Measurements from ENCODE around the gene TFRC. TPM values are rescaled to one million over a fixed set of nuclear protein-coding genes. Genes with fewer than 3 reads are reported as not detected.

Gene TFRC
- polyA plus RNA-seq, 1 experiment = 155 TPM

DNA sequence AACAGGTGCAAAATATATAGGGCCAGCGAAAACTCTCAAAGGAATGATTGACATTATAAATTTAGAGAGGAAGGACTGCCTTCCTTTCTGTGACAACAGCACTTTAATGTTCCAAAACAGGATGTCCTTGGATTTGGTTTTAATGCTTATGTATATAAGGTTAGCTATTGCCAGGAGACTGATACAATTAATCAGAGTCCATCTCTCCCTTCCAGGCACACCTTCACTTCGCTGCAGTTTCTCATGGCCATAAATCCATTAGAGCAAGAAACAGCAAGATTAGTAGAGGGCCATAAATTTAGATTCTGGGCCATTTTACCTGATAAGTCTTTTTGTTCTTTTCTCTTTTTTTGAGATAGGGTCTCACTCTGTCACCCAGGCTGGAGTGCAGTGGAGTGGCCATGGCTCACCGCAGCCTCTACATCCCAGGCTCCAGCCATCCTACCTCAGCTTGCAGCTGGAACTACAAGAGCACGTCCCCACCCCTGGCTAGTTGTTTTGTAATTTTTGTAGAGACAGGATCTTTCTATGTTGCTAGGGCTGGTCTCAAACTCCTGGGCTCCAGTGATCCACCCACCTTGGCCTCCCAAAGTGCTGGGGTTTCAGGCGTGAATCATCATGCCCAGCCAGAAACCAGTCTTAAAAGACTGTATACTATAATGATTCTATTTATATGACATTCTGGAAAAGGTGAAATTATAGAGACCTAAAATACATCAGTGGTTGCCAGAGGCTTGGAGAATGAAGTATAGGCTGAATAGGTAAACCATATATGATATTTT lies 15.7 kb upstream of the TFRC start:
- ChIA-PET CTCF (interaction anchor here (1.1 kb wide), 1 partner anchor 24 kb away, joined by 3 read pairs; no protein-coding TSS in a partner anchor), POLR2A (no interaction called here)
- TF ChIP-seq, protein P1, sequence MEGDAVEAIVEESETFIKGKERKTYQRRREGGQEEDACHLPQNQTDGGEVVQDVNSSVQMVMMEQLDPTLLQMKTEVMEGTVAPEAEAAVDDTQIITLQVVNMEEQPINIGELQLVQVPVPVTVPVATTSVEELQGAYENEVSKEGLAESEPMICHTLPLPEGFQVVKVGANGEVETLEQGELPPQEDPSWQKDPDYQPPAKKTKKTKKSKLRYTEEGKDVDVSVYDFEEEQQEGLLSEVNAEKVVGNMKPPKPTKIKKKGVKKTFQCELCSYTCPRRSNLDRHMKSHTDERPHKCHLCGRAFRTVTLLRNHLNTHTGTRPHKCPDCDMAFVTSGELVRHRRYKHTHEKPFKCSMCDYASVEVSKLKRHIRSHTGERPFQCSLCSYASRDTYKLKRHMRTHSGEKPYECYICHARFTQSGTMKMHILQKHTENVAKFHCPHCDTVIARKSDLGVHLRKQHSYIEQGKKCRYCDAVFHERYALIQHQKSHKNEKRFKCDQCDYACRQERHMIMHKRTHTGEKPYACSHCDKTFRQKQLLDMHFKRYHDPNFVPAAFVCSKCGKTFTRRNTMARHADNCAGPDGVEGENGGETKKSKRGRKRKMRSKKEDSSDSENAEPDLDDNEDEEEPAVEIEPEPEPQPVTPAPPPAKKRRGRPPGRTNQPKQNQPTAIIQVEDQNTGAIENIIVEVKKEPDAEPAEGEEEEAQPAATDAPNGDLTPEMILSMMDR (IDR thresholded peaks at IDR 0.05; ENCODE audit: low read depth, low read length) = no peak
- no peak overlapping the region for H3K4me3 ChIP-seq (ENCODE audit: low read depth, low read length)
- no peak overlapping the region for H3K27ac ChIP-seq (ENCODE audit: low read depth, low read length)
- peaks cover 11% of the 10 kb centered on the region for H3K27me3 ChIP-seq (ENCODE audit: control insufficient read depth, insufficient read depth, low read length)
- DNase-seq (ENCODE audit: low read depth, low spot score) = no peak
- H3K9me3 ChIP-seq (ENCODE audit: control insufficient read depth, insufficient read depth, low read length) = no peaks in the 10 kb centered on the region; the same call in 1 of the 2 replicates

DNA sequence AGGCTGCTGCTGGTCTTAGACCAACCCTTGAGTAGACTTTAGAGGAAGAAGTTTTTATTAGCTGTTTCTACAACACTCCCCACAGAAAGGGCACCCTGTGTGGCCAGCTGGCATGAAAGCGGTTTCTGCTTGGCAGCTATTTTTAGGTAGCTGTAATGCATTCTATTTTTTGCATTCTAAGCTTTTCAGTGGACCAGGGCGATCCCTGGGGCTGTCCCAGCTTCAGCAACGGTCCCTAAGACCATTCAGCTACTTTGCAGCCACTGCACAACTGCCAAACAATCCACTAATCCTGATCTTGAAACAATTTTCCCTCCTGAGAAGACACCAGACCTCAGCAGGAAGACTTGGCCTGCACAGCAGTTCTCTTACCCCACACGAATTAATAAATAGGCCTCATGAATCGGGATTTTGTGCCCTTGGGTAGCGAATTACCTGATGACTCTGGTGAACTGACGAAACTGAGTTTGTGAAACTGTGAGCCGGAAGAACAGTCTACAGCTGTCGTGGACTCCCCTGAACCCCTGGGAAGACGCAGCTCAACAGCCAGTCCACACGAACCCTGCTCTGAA lies 14.6 kb upstream of the TFRC start:
- no peak for DNase-seq (ENCODE audit: low read depth, low spot score)
- H3K9me3 ChIP-seq (ENCODE audit: control insufficient read depth, insufficient read depth, low read length) = no peaks in the 10 kb centered on the region; the same call in 1 of the 2 replicates
- CTCF ChIA-PET = interaction anchor here (1.4 kb wide), 1 partner anchor 23 kb away, joined by 3 read pairs; no protein-coding TSS in a partner anchor
- peaks cover 11% of the 10 kb centered on the region for H3K27me3 ChIP-seq (ENCODE audit: control insufficient read depth, insufficient read depth, low read length)
- H3K27ac ChIP-seq (ENCODE audit: low read depth, low read length) = no peak overlapping the region
- TF ChIP-seq, protein P1 (IDR thresholded peaks at IDR 0.05; ENCODE audit: low read depth, low read length) = no peak
- H3K4me3 ChIP-seq (ENCODE audit: low read depth, low read length) = no peak overlapping the region
- POLR2A ChIA-PET = interaction anchor here (0.5 kb wide), 1 partner anchor 377 kb away, joined by 3 read pairs; no protein-coding TSS in a partner anchor

DNA sequence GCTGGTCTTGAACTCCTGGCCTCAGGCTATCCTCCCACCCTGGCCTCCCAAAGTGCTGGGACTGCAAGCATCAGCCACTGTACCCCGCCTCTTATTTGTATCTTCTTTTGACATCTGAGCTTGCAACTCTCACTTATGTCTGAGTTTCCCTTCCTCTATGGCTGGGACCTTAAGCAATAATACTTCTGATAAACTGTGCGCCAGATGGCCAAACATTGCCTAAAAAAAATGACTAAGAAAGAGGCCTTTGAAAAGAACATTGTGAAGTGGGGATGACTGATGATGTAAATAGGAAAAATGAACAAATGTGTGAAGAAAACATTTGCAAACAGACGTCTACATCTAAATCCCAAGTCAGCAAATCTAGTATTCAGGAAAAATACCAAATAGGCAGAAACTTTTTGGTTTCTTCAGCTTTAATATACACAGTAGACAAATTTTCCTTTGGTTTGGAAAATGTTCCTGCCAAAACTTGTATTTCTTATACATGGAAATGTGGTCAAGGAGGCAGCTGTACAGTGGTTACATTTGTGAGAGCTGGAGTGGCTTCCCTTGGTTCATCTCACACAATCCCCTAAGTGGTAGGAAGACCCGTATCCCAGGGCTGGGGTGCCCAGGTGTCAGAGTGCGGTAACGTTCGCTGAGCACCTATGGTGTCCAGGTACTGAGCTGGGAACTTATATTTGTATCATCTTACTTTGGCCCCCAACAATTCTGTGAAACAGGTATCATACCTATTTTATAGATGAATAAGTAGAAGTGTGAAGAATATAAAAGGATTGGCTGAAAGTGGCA lies 11.6 kb upstream of the TFRC start:
- Histone ChIP-seq H3K27ac (ENCODE audit: low read depth, low read length) (no peak overlapping the region), H3K9me3 (ENCODE audit: control insufficient read depth, insufficient read depth, low read length) (no peaks in the 10 kb centered on the region), H3K27me3 (ENCODE audit: control insufficient read depth, insufficient read depth, low read length) (peaks cover 11% of the 10 kb centered on the region), H3K4me3 (ENCODE audit: low read depth, low read length) (no peak overlapping the region)
- no peak for DNase-seq (ENCODE audit: low read depth, low spot score)
- CTCF ChIA-PET = interaction anchor here (0.6 to 1.1 kb wide), 4 partner anchors 19 to 105 kb away, joined by 3 to 8 read pairs (median 4); no protein-coding TSS in a partner anchor
- TF ChIP-seq, protein P1 (IDR thresholded peaks at IDR 0.05; ENCODE audit: low read depth, low read length) = no peak
- POLR2A ChIA-PET = no interaction called here

DNA sequence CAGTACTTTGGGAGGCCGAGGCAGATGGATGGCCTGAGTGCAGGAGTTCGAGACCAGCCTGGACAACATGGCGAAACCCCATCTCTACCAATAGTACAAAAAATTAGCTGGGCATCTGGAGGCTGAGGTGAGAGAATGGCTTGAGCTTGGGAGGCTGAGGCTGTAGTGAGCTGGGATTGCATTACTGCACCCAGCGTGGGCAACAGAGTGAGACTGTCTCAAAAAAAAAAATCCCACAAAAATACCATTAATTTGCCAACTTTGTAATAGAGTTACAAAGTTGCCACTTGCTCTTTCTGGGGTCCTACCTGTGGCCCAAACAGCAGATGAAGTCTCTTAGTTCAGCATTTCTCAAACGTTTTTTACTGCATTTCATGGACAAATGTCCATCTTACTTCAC lies 6.0 kb upstream of the TFRC start:
- no peaks in the 10 kb centered on the region for H3K9me3 ChIP-seq (ENCODE audit: control insufficient read depth, insufficient read depth, low read length)
- H3K27me3 ChIP-seq (ENCODE audit: control insufficient read depth, insufficient read depth, low read length) = peaks cover 2% of the 10 kb centered on the region
- TF ChIP-seq, protein P1 (IDR thresholded peaks at IDR 0.05; ENCODE audit: low read depth, low read length) = no peak
- DNase-seq (ENCODE audit: low read depth, low spot score) = no peak
- H3K4me3 ChIP-seq (ENCODE audit: low read depth, low read length) = no peak overlapping the region
- ChIA-PET CTCF (no interaction called here), POLR2A (no interaction called here)
- H3K27ac ChIP-seq (ENCODE audit: low read depth, low read length) = no peak overlapping the region

All from AG04450 (cell line).